ENCODE measurements around the gene TRIM46.
"Not testable (repeated sequence)": the region's sequence is repeated elsewhere in the genome, so short reads cannot be mapped to it uniquely, and the experiment has no call there.

TRIM46 gene

DNA sequence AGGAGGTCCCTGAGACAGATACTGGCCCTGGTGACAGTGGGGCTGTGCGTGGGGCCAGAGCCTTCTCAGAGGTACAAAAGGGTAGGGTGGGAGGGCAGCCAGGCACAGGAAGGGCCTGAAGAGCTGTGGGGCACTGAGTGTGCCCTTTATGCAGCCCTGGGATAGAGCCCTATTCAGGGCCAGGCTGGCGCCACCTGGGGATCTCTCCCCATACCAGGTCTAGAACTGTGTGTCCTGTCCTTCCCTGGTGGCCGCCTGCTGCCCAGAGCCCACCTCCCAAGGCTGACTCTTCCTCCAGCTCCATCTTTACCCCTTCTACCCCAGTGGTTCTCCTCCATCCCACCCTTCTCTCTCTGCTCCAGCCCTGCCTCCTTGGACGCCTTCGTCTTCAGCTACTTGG lies 59.9 kb downstream of the TRIM46 start:
- not testable (repeated sequence) for DNase-seq

All from stimulated activated CD8-positive, alpha-beta memory T cell treated with anti-CD3 and anti-CD28 coated beads, Interleukin-4, amount 100 ng/mL, for 48 hours (primary cell).